NCI-H446 treated with DMSO at 0.1 percent for 48 hours (cell line): ENCODE data around the gene C19orf25.
"Not testable (repeated sequence)": the region's sequence is repeated elsewhere in the genome, so short reads cannot be mapped to it uniquely, and the experiment has no call there.

Source experiments
- DNase-seq: peaks from one replicate; lab custom pipeline; 2025; lab: John Stamatoyannopoulos, UW

Gene C19orf25

GRCh38 chr19:1481893-1482360 lies 2.9 kb upstream of the C19orf25 start:
- no peak for DNase-seq

- no peak for DNase-seq
Measured at GRCh38 chr19:1481224-1481892, 2.3 kb upstream of the C19orf25 start.

- DNase-seq, result not testable (repeated sequence)
Measured at GRCh38 chr19:1477056-1477455, 2.0 kb downstream of the C19orf25 start.

- no peak for DNase-seq
Measured at GRCh38 chr19:1475751-1476437, 3.1 kb downstream of the C19orf25 start.

- no peak for DNase-seq
Measured at GRCh38 chr19:1474765-1475351, 4.2 kb downstream of the C19orf25 start.

- DNase-seq, result no peak
Measured at GRCh38 chr19:1474011-1474764, 4.8 kb downstream of the C19orf25 start.

GRCh38 chr19:1473085-1473851 lies 5.7 kb downstream of the C19orf25 start:
- DNase-seq, result no peak

- no peak for DNase-seq
Measured at GRCh38 chr19:1472231-1473084, 6.6 kb downstream of the C19orf25 start.

- no peak for DNase-seq
Measured at GRCh38 chr19:1471515-1472160, 7.4 kb downstream of the C19orf25 start.

GRCh38 chr19:1471010-1471514 lies 8.0 kb downstream of the C19orf25 start:
- DNase-seq, result no peak

GRCh38 chr19:1470305-1471009 lies 8.6 kb downstream of the C19orf25 start:
- DNase-seq, result no peak

- no peak for DNase-seq
Measured at GRCh38 chr19:1470055-1470304, 9.0 kb downstream of the C19orf25 start.

- no peak for DNase-seq
Measured at GRCh38 chr19:1469255-1470054, 9.6 kb downstream of the C19orf25 start.

- no peak for DNase-seq
Measured at GRCh38 chr19:1468821-1469254, 10.2 kb downstream of the C19orf25 start.

- DNase-seq, result no peak
Measured at GRCh38 chr19:1468274-1468820, 10.7 kb downstream of the C19orf25 start.

GRCh38 chr19:1467490-1468273 lies 11.3 kb downstream of the C19orf25 start:
- DNase-seq, result no peak

- DNase-seq, result no peak
Measured at GRCh38 chr19:1467215-1467489, 11.9 kb downstream of the C19orf25 start.
